Karpas-422 (cell line): Measurements from ENCODE around the gene AGTR2. TPM values are rescaled to one million over a fixed set of nuclear protein-coding genes. Genes with fewer than 3 reads are reported as not detected.
"Not testable (repeated sequence)": the region's sequence is repeated elsewhere in the genome, so short reads cannot be mapped to it uniquely, and the experiment has no call there.

Experiments
- DNase-seq: peaks from one replicate; pipeline ENCODE4 v3.0.0-alpha.2; 2015
- H2AFZ ChIP-seq: fragments of 200-600 bp; sonication (generic); 2 replicates; pipeline ENCODE4 v1.6.1; 2014; ENCODE audit warnings: antibody characterized with exemption, low read length, mixed read lengths
- H3K27ac ChIP-seq: fragments of 200-600 bp; sonication (generic); 2 replicates; pipeline ENCODE4 v1.5.1; 2014; ENCODE audit warnings: mild to moderate bottlenecking, low read length, moderate library complexity
- H3K27me3 ChIP-seq: fragments of 200-600 bp; sonication (generic); 2 replicates; pipeline ENCODE4 v1.6.1; 2014; ENCODE audit warnings: low read length, mixed read lengths
- H3K36me3 ChIP-seq: fragments of 200-600 bp; sonication (generic); 2 replicates; pipeline ENCODE4 v1.6.1; 2014; ENCODE audit warnings: low read length, mixed read lengths; ENCODE audit not compliant: insufficient read depth
- H3K4me1 ChIP-seq: fragments of 200-600 bp; sonication (generic); 2 replicates; pipeline ENCODE4 v1.6.1; 2014; ENCODE audit warnings: mild to moderate bottlenecking, low read length, mixed read lengths
- H3K4me2 ChIP-seq: fragments of 200-600 bp; sonication (generic); 2 replicates; pipeline ENCODE4 v1.6.1; 2014; ENCODE audit warnings: low read length, low read depth, mild to moderate bottlenecking; ENCODE audit not compliant: poor library complexity, severe bottlenecking
- H3K4me3 ChIP-seq: fragments of 200-600 bp; sonication (generic); 2 replicates; pipeline ENCODE4 v1.5.1; 2014; ENCODE audit warnings: mild to moderate bottlenecking, antibody characterized with exemption, low read length, mixed read lengths
- H3K79me2 ChIP-seq: fragments of 200-600 bp; sonication (generic); 2 replicates; pipeline ENCODE4 v1.6.1; 2014; ENCODE audit warnings: mild to moderate bottlenecking, low read length, mixed read lengths
- H3K9ac ChIP-seq: fragments of 200-600 bp; sonication (generic); 2 replicates; pipeline ENCODE4 v1.6.0; 2014; ENCODE audit warnings: low read length
- H3K9me2 ChIP-seq: fragments of 200-600 bp; sonication (generic), shearing (Covaris generic); replicated peaks from 2 replicates; pipeline ENCODE4 v1.6.0; 2014; ENCODE audit warnings: mild to moderate bottlenecking, low read length, moderate library complexity; ENCODE audit not compliant: insufficient read depth
- H3K9me3 ChIP-seq: fragments of 300-700, 200-600 bp; sonication (generic); 2 replicates; pipeline ENCODE4 v1.6.1; 2014; ENCODE audit warnings: low read length, mixed read lengths
- H4K20me1 ChIP-seq: fragments of 200-600 bp; sonication (generic); 2 replicates; pipeline ENCODE4 v1.6.1; 2014; ENCODE audit warnings: mild to moderate bottlenecking, antibody characterized with exemption, low read length, low read depth; ENCODE audit not compliant: insufficient read depth
- total RNA-seq: library from RNA; depleted of rRNA; stranded (reverse); fragments of >200 nt; shearing (Covaris generic); gene quantifications from 2 replicates; pipeline ENCODE4 v1.2.3, GENCODE V29; 2014; ENCODE audit warnings: low replicate concordance

AGTR2 gene
- total RNA-seq, 1 experiment from 2014 or later: not detected

DNA sequence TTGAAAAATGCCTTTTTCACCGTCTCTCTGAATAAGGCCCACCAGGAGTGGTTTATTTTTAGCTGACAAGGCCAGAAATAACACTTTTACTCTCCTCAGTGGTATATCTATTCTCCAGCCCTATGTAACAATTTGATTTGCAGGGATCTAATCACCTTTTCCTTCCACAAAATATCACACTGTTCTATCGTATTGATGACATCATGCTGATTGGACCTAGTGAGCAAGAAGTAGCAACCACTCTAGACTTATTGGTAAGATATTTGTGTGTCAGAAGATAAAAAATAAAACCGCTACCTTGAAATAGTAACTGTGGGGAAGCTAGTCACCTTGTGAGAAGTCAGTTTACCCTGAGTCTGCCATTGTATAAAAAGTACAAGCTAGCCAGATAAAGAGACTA lies 27.7 kb downstream of the AGTR2 start:
- Histone ChIP-seq H4K20me1 (no peaks in the 10 kb centered on the region), H3K9me3 (no peaks in the 10 kb centered on the region), H3K36me3 (no peaks in the 10 kb centered on the region), H3K27ac (no peak overlapping the region), H3K79me2 (no peaks in the 10 kb centered on the region), H2AFZ (no peak overlapping the region), H3K4me2 (no peak overlapping the region), H3K4me1 (no peaks in the 10 kb centered on the region), H3K27me3 (no peaks in the 10 kb centered on the region), H3K9me2 (no peaks in the 10 kb centered on the region), H3K9ac (no peak overlapping the region), H3K4me3 (no peak overlapping the region)
- no peak for DNase-seq

DNA sequence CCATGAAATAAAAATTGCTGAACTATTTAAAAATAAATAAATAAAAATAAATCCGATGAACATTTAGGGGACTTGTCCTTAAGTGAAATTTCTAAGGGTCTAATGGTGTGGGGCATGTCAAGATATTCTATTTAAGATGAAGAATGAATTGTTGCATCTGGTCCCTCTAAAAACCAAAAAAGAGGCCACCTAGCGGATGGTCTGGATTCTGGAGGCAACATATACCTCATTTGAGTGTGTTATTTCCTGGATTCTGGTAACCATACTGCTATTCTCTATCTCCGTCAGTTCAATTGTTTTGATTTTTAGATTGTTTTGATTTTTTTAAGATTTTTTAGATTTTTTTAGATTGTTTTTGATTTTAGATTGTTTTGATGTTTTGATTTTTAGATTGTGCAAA lies 28.3 kb downstream of the AGTR2 start:
- Histone ChIP-seq H3K4me1 (no peaks in the 10 kb centered on the region), H3K9ac (no peak overlapping the region), H3K27ac (no peak overlapping the region), H3K79me2 (no peaks in the 10 kb centered on the region), H3K4me2 (no peak overlapping the region), H3K9me2 (no peaks in the 10 kb centered on the region), H3K27me3 (no peaks in the 10 kb centered on the region), H2AFZ (no peak overlapping the region), H3K9me3 (no peaks in the 10 kb centered on the region), H3K4me3 (no peak overlapping the region), H3K36me3 (no peaks in the 10 kb centered on the region), H4K20me1 (no peaks in the 10 kb centered on the region)
- peak; percentile 76 for DNase-seq

GRCh38 chrX:116204932-116205331 lies 34.4 kb downstream of the AGTR2 start:
- H3K4me2 ChIP-seq: no peak overlapping the region
- H3K36me3 ChIP-seq: no peaks in the 10 kb centered on the region
- no peaks in the 10 kb centered on the region for H3K27me3 ChIP-seq
- H2AFZ ChIP-seq: no peak overlapping the region
- H3K4me1 ChIP-seq: no peaks in the 10 kb centered on the region
- DNase-seq: peak; percentile 73
- H3K4me3 ChIP-seq: no peak overlapping the region
- no peaks in the 10 kb centered on the region for H4K20me1 ChIP-seq
- H3K9ac ChIP-seq: no peak overlapping the region
- no peak overlapping the region for H3K27ac ChIP-seq
- no peaks in the 10 kb centered on the region for H3K79me2 ChIP-seq
- no peaks in the 10 kb centered on the region for H3K9me3 ChIP-seq
- H3K9me2 ChIP-seq: no peaks in the 10 kb centered on the region

GRCh38 chrX:116213262-116213661 lies 42.7 kb downstream of the AGTR2 start:
- H3K4me3 ChIP-seq: no peak overlapping the region
- no peaks in the 10 kb centered on the region for H3K4me1 ChIP-seq
- peaks cover 2% of the 10 kb centered on the region; the same call in 1 of the 2 replicates for H3K9me3 ChIP-seq
- H3K27ac ChIP-seq: no peak overlapping the region
- H2AFZ ChIP-seq: no peak overlapping the region
- H4K20me1 ChIP-seq: no peaks in the 10 kb centered on the region
- no peaks in the 10 kb centered on the region for H3K9me2 ChIP-seq
- no peaks in the 10 kb centered on the region for H3K36me3 ChIP-seq
- DNase-seq: no peak
- no peak overlapping the region for H3K9ac ChIP-seq
- H3K4me2 ChIP-seq: no peak overlapping the region
- no peaks in the 10 kb centered on the region for H3K79me2 ChIP-seq
- no peaks in the 10 kb centered on the region for H3K27me3 ChIP-seq

DNA sequence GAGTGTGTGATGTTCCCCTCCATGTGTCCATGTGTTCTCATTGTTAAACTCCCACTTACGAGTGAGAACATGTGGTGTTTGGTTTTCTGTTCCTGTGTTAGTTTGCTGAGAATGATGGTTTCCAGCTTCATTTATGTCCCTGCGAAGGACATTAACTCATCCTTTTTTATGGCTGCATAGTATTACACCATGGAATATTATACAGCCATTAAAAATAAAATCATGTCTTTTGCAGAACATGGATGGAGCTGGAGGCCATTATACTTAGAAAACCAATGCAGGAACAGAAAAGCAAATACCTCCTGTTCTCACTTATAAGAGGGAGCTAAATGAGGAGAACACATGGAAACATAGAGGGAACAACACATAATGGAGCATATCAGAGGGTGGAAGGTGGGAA lies 46.5 kb downstream of the AGTR2 start:
- not testable (repeated sequence) for H3K9ac ChIP-seq, H4K20me1 ChIP-seq, DNase-seq, H3K27me3 ChIP-seq, H3K79me2 ChIP-seq, H3K4me3 ChIP-seq, H3K4me2 ChIP-seq, H3K4me1 ChIP-seq, H3K27ac ChIP-seq, H3K36me3 ChIP-seq, H3K9me2 ChIP-seq, H2AFZ ChIP-seq, H3K9me3 ChIP-seq
